CD4-positive, alpha-beta T cell treated with Interleukin-4 for 1 hour (primary cell): ENCODE measurements around the gene SAMD10.
"Not testable (repeated sequence)": the region's sequence is repeated elsewhere in the genome, so short reads cannot be mapped to it uniquely, and the experiment has no call there.

Experiments
- DNase-seq, 2 donors: peaks; one replicate each; pipeline ENCODE4 v3.0.0-alpha.2; 2020 to 2022

SAMD10 gene

DNA sequence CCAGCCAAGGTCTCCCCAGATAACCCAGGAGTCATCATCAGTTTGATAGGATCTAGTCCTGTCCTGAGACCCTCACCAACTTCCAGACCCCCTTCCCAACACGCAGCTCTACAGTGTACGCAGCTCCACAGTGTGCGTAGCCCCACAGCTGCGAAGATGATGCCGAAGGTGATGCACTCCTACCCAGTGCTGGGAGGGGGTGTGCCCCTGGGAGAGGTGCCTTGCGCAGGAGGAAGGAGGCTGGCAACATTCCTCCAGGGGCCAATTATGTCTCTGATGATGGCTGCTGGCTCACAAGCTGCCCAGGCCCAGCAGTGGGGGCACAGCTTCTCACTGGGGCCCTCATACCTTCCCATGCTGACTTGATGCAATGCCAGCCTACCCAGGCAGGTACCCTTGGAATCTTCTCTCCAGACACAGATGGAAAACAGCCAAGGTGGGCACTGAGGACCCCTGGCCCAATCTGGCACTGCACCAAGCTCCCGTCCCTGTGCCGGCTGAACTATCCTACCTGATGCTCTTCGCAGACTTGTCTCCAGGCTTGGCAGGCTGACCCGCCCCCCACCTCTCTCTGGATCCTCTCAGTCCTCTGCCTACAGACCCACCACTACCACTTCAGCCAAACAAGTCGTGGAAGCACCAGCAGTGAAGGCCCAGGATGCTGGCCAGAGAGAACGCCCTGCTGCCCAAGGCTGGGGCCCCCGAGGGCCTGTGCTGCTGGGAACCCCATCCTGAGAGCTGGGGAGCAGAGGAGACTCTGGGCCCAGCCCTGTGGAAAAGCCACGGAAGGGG lies 11.1 kb downstream of the SAMD10 start:
- no peak for DNase-seq

- DNase-seq = no peak
Measured at GRCh38 chr20:63967330-63968135, 11.9 kb downstream of the SAMD10 start.

DNA sequence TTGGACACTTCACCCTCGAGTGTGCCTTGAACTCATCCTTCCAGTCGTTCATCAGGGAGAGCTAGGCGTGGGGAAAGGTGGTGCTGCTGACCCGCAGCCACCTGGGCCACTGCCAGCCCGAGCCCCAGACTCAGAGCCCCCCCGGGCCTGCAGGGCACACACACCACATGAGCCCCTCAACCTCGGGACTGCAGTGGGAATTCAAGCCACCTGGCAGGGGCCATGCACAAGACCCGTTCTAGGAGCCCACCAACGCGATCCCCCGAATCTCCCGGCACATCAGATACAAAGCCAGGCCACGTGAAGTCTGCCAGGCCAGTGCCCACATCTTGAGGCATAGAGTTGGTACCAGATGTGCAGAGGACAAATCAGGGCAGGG lies 12.5 kb downstream of the SAMD10 start:
- DNase-seq = no peak

DNA sequence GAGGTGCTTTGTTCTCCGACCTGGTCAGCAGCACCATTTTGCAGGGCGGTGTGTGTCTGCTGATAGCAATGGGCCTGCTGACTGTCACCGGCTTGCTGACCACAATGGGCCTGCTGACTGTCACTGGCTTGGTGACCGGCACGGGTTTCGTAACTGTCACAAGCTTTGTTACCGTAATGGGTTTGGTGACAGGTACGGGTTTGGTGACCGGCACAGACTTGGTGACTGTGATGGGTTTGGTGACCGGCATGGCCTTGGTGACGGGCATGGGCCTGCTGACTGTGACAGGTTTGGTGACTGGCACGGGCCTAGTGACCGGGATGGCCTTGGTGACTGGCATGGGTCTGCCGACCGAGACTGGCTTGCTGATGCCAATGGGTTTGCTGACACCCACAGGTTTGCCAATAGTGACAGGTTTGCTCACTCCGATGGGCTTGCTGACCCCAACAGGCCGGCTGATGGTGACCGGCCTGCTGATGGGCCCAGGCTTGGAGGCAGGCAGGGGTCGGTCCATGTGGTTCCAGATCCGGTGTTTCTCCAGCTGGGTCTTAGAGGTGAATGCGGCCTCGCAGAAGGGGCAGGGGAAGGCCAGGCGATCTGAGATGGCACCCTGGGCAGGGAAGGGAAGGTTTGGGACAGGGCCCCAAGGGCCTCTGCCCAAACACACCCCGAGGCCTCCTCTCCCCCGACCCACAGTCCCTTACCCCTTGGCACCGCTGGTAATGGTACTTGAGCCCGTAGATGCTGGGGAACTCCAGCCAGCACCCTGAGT lies 13.1 kb downstream of the SAMD10 start:
- no peak for DNase-seq

- DNase-seq = no peak
Measured at GRCh38 chr20:63964412-63964811, 15.0 kb downstream of the SAMD10 start.

DNA sequence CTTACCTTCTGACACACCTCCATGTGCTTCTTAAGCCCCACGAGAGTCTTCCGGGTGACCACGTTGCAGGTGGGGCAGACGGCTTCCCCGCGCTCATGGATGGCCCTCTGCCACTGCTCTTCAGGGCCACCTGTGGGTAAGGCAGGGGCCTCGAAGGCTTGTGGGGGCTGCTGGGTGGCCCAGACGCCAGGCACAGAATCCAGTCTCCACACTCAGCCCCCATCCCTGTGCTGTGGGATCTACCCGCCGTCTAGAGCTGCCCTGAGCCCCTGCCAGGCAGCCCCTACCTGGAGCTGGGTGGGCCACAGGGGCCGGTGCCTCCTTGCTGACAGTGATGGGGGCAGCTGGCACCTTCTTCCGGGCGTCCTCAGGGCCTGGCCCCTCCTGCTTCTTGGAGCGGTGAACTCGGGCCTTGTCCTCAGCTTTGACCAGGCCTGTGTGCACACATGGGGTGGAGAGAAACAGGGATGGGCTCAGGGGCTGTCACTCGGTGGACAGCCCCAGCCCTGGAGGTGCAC lies 15.6 kb downstream of the SAMD10 start:
- DNase-seq = no peak

- DNase-seq = no peak
Measured at GRCh38 chr20:63963348-63963741, 16.1 kb downstream of the SAMD10 start.

DNA sequence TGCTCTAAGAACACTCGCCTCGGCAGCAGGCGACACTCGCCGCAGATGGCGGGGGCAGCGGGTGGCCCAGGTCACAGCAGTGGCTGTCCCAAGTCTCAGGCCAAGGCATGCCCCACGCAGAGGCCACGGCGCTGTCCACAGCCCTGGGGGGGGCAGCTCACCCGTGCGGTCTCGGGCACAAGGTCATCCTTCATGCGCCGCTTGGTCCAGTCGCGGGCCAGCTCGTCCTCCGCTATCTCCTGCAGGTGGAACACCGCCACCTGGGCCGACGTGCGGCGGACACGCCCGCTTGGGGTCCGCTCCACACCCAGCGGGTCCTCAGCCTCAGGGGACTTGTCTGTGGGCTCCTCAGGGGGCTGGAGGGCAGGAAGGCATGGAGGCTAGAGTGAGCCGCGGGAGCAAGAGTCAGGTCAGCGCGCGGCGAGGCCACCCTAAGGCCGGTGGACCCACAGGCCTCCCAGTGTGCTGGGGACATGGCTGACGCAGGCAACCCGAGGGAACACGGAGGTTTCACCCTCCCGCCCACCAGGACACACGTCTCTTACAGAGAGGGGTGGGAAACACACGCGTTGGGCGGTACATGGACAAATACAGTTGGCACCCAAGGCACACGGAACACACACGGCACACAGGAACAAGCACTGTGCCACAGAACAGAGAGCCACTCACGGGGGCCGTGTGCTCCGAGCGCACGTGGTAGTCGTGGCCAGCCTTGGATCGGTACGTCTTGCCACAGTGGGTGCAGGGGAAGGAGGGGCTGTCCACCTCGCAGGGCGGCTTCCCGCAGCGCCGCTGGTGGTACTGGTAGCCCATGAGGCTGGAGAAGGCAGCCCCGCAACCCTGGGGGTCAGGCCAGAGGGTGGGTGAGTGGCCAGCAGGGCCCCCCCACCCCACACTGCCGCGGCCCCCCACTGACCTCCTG lies 16.8 kb downstream of the SAMD10 start:
- DNase-seq = no peak

DNA sequence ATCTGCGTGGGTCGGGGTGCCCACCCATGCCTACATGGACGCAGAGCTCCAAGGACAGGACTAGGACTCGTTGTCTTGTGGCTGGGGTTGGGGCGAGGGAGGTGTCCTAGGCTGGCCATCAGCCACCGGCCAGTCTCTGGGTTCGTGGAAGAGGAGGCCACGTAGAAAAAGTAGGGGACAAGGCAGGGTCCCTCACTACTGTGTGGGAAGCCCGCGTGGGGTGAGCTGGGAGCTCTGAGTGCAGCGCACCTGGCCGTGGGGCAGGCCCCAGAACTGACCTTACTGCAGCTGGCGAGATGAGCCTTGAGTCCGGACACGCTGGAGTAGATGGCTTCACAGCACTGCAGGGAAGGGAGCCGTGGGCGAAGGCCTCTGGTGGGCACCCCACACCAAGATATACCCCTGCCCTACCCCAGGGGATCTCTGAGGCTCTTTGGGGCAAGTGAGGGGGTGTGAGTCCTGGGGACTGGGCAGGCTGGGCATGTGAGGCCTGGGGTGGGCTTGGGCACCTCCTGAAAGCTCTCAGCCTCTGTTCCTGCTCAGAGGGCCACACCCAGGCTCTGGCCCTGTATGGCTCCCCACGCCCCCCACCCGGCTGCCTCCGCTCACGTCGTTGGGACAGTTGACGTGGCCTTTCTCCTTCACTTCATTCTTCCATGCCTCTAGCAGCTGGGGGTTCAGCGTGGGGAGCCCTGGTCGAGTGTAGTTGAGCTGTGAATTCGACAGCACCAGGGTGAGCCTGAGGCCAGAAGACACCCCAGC lies 17.6 kb downstream of the SAMD10 start:
- no peak for DNase-seq

- DNase-seq = not testable (repeated sequence)
Measured at GRCh38 chr20:63960654-63961621, 18.5 kb downstream of the SAMD10 start.

DNA sequence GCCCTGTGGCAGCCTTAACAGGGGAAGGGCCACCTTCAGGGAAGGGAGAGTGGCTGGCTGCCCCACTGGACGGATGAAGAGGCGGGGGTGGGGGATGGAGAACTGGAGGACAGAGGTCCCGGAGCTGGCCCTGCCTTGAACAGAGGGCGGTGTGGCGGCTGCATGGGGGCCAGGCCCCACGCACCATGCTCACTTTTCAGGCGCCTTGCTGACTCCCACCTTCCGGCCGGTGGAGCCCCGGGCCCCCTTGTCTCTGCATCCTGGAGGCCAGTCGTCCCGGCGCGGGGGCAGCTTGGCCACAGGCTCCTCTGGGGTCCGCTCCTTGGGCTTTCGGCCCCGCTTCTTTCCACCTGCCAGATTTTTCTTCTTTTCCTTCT lies 19.8 kb downstream of the SAMD10 start:
- DNase-seq = no peak

DNA sequence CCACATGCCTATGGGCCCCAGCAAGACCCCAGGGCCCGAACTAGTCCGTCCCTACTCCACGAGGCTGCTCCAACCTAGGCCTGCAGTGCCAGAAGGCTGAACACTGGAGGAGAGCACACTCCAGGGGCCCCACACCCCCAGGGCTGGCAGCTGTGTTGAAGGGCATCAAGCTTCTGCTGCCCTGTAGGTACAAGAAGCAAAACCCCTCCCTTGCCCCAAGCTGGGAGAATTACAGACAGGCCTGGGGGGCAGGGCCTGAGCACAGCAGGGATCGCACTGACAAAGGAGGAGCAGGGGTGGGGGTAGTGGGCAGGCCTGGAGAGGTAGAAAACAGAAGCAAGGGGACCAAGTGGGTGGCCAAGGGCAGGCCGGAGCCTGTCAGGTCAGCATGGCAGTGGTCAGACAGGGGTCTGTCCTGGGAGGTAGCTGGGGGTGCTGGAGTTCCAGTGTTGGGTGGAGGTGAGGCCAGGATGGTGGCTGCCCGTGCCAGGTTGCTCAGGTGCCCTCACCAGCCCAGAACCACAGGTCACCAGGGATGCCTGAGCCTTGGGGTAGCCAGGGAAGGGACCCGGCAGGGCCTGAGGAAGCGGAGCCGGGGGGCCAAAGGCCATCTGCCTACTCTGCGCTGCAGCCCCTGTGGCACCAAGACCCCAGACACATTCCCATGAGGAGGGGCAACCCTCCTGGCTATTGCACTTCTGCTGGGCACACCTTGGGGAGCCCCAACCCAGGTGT lies 20.3 kb downstream of the SAMD10 start:
- no peak for DNase-seq

- DNase-seq = no peak
Measured at GRCh38 chr20:63958471-63958870, 21.0 kb downstream of the SAMD10 start.

- no peak for DNase-seq
Measured at GRCh38 chr20:63957690-63958441, 21.6 kb downstream of the SAMD10 start.

DNA sequence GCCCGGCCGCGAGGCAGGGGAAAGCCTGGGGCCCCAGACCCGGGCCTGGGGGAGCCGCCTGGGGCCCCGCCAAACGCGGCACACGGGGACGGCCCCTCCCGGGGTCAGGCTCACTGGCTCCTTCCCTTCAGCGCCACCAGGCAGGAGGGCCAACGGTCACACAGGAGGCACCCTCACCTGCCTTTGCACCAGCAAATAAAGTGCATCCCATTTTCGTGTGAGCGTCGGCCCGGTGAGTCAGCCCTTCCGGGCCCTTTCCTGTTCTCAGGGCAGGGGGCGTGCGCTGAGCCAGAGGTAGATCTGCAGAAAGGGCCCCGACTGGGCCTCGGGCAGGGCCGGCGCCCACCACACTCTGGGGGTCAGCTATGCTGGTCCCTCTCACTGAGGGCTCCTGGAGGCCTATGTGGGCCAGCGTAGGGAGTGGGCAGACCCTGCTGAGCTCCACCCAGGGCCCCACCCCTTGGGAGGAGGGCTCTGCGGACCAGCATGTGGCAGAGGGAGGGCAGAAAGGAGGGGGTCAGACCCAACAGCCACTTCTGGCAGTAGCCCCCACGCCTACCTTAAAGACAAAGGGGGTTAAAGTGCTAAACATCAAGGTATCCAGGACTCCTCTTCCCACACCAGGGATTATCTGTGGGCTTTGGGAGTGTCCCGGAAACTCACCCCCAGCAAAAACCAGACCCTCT lies 22.3 kb downstream of the SAMD10 start:
- DNase-seq = peak; percentile 51 to 54

DNA sequence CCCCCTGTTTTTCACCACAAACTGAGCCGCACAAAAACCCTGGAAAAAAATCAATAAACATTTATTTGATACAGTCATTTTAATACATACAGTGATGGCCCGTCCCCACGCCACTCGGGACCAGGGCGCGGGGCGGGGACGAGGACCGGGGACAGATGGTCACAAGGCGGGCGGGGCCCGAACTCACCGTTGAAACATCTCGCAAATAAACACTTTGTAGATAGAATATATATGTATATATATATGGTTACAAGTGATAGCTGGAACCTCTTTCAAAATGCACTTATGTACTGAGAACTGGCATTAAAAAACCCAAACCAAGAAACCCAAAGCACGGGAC lies 22.8 kb downstream of the SAMD10 start:
- DNase-seq = no peak

- DNase-seq = peak; percentile 90 to 92
Measured at GRCh38 chr20:63955827-63956663, 23.4 kb downstream of the SAMD10 start, which contains the start of gene UCKL1. TSS of gene UCKL1 (minus strand) at chr20:63956416. CDS start at chr20:63956372, 44 bp downstream.
